ENCODE data around the gene PHLPP1. TPM values are rescaled to one million over a fixed set of nuclear protein-coding genes. Genes with fewer than 3 reads are reported as not detected.

The PHLPP1 gene
- total and polyA plus RNA-seq, 9 of the 15 experiments (the other 6 are each of a cell fraction or from before 2014, with no cell fraction given), result 0.56 to 9.0 (median 4.5) TPM

DNA sequence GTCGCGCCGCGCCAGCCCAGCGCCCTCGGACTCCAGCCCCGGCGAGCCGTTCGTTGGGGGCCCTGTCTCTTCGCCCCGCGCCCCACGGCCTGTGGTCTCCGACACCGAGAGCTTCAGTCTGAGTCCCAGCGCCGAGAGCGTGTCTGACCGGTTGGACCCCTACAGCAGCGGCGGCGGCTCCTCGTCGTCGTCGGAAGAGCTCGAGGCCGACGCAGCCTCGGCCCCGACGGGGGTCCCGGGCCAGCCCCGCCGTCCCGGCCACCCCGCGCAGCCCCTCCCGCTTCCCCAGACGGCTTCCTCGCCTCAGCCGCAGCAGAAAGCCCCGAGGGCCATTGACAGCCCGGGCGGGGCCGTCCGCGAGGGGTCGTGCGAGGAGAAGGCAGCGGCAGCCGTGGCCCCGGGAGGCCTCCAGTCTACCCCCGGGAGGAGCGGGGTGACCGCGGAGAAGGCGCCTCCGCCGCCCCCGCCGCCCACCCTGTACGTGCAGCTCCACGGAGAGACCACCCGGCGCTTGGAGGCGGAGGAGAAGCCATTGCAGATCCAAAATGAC, 1.4 kb downstream of the PHLPP1 start:
- peaks cover 55% of the 10 kb centered on the region for H3K79me2 ChIP-seq (ENCODE audit: control insufficient read depth, insufficient read depth, low read length)
- in situ Hi-C loops (cut with MboI) (loop anchor here (10.0 kb wide), 1 partner anchor 238 kb away; no protein-coding TSS in a partner anchor), intact Hi-C loops (cut with micrococcal nuclease) (loop anchor here (5.0 to 10.0 kb wide), 5 partner anchors 61 to 268 kb away; no protein-coding TSS in a partner anchor)
- ChIA-PET CTCF (ENCODE audit: low intra/inter-chr PET ratio) (interaction anchor here (0.7 to 1.0 kb wide), 3 partner anchors 132 to 243 kb away, joined by 3 to 5 read pairs (median 3); no protein-coding TSS in a partner anchor), POLR2A (interaction anchor here (0.9 kb wide), 1 partner anchor 91 kb away, joined by 3 read pairs; no protein-coding TSS in a partner anchor)
- H3K9ac ChIP-seq (ENCODE audit: insufficient read depth in 1 of 2, low read depth in 2 of 2, low read length in 2 of 2), result peak overlapping the region; percentile 44 to 95; a peak in 3 of 4 replicates
- ATAC-seq (peak; percentile 18), FAIRE-seq (no peak), DNase-seq (ENCODE audit: extremely low read depth in 1 of 4, low spot score in 3 of 4) (peak; percentile 22 to 42 (median 30))
- H3K4me2 ChIP-seq (ENCODE audit: insufficient read depth, low read length), result peak overlapping the region; percentile 86
- no peaks in the 10 kb centered on the region for H3K36me3 ChIP-seq (ENCODE audit: control insufficient read depth, insufficient read depth, low read length)
- H3K27me3 ChIP-seq (ENCODE audit: control insufficient read depth in 2 of 2, insufficient read depth in 2 of 2, low read length in 2 of 2), result no peaks in the 10 kb centered on the region
- peaks cover 8 to 14% of the 10 kb centered on the region in 2 experiments; a peak in 4 of 5 replicates for H3K4me1 ChIP-seq (replicated peaks in 1 of 2; ENCODE audit: control insufficient read depth in 2 of 2, insufficient read depth in 2 of 2, low read length in 2 of 2)
- 0 out of 2 replicates have a peak overlapping the region, but pooled peaks have one; percentile 9 for H2AFZ ChIP-seq (ENCODE audit: low read depth, low read length)
- H3K27ac ChIP-seq (ENCODE audit: extremely low read depth, low read depth, low read length), result peak overlapping the region; percentile 56; the same call in 1 of the 3 replicates
- H3K9me3 ChIP-seq (replicated peaks; ENCODE audit: control insufficient read depth, insufficient read depth, low read depth, low read length), result no peaks in the 10 kb centered on the region
- no TSS peak for BruUV-seq (replicated peaks)
- H3K9me1 ChIP-seq (ENCODE audit: control insufficient read depth, insufficient read depth, low read length), result no peaks in the 10 kb centered on the region
- WGBS (ENCODE audit: insufficient coverage, low coverage, missing lambda C conversion rate), result 4% methylated on average over 17 of the region's 68 CpGs
- peak overlapping the region; percentile 50 for H3K4me3 ChIP-seq
- H4K20me1 ChIP-seq (replicated peaks; ENCODE audit: control insufficient read depth, insufficient read depth, low read length), result peaks cover 22% of the 10 kb centered on the region
- TF ChIP-seq SREBF1 (IDR thresholded peaks at IDR 0.05; ENCODE audit: borderline replicate concordance, low read depth, low read length) (no peak), BCOR (IDR thresholded peaks at IDR 0.05) (no peak), TBP (optimal IDR thresholded peaks at IDR 0.05; ENCODE audit: low read depth, low read length) (no peak), MEF2A (IDR thresholded peaks at IDR 0.05; ENCODE audit: control insufficient read depth, low read depth, low read length) (no peak), SAFB (IDR thresholded peaks at IDR 0.05; ENCODE audit: borderline replicate concordance, low read depth, low read length) (0 out of 2 replicates have a peak, but pooled peaks have one; percentile 2), NCOA6 (IDR thresholded peaks at IDR 0.05) (peak; percentile 79), SIN3A (IDR thresholded peaks at IDR 0.05; ENCODE audit: borderline replicate concordance in 2 of 2, control insufficient read depth in 1 of 2, low read depth in 2 of 2, low read length in 2 of 2) (peak in 1 of 2 experiments; percentile 16; a peak in 1 of 4 replicates), MEIS2 (IDR thresholded peaks at IDR 0.05; ENCODE audit: partially characterized antibody) (no peak), KLF16 (IDR thresholded peaks at IDR 0.05) (no peak), ZNF395 (CRISPR knock-in tag; IDR thresholded peaks at IDR 0.05) (0 out of 2 replicates have a peak, but pooled peaks have one; percentile 32), CTCF (IDR thresholded peaks at IDR 0.05 in 2 of 3, conservative IDR thresholded peaks at IDR 0.05 in 1 of 3; ENCODE audit: insufficient read depth in 2 of 3, low read depth in 1 of 3, low read length in 3 of 3) (peak in 1 of 3 experiments; percentile 4; a peak in 1 of 6 replicates), NKRF (IDR thresholded peaks at IDR 0.05; ENCODE audit: borderline replicate concordance) (no peak), RB1 (IDR thresholded peaks at IDR 0.05; ENCODE audit: low read depth) (no peak; the same call in 1 of the 2 replicates)
- TF ChIP-seq, protein P1, sequence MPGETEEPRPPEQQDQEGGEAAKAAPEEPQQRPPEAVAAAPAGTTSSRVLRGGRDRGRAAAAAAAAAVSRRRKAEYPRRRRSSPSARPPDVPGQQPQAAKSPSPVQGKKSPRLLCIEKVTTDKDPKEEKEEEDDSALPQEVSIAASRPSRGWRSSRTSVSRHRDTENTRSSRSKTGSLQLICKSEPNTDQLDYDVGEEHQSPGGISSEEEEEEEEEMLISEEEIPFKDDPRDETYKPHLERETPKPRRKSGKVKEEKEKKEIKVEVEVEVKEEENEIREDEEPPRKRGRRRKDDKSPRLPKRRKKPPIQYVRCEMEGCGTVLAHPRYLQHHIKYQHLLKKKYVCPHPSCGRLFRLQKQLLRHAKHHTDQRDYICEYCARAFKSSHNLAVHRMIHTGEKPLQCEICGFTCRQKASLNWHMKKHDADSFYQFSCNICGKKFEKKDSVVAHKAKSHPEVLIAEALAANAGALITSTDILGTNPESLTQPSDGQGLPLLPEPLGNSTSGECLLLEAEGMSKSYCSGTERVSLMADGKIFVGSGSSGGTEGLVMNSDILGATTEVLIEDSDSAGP (CRISPR knock-in tag; IDR thresholded peaks at IDR 0.05), result no peak
